ENCODE measurements around the gene AP5M1.

DNA sequence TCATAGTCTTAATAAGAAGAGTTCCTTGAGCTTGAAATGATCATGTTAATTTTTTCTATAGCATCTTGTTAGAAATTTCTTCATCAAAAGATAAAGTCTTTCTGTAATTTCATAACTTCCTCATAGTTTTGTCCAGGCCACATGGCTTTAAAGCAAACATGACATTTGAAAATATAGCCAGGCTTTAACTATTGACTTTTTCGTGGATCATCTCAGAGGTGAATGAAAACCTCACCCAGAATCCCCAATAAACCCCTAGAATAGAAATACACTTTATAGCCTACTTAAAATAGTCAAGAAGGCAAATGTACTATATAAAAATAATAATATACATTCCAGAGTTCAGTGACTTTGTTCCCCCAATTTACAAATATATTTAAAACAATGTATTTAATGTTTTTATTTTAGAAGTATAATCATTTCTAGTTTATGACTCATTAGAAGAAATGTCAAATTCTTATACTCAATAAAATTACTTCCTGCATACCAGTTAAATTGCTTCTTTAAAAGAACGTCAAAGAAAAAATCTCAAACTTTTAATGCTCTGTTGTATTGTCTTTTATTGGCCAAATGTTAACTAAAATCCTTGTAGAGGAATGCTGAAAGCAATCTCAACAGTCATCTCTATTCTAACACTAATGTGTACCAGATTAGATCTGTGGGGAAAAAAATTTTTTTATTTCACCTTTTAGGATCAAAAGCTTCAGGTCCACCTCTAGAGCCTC lies 21.7 kb upstream of the AP5M1 start:
- TF ChIP-seq POLR2AphosphoS5 (IDR thresholded peaks at IDR 0.05; ENCODE audit: low read depth, low read length) = no peak
- TF ChIP-seq POLR2A (IDR thresholded peaks at IDR 0.05; ENCODE audit: low read depth, low read length) = no peak
- TF ChIP-seq TAF1 (IDR thresholded peaks at IDR 0.05; ENCODE audit: borderline replicate concordance, low read depth, low read length) = no peak

Measured in GM12892 (cell line).